Kidney tubule cell (primary cell): ENCODE results near the gene DVL2.
A peak's percentile ranks its signal among the peaks of the same experiment; 100 is the strongest.
"Not testable (repeated sequence)": the region's sequence is repeated elsewhere in the genome, so short reads cannot be mapped to it uniquely, and the experiment has no call there.

Source experiments
- DNase-seq: peaks from one replicate; pipeline ENCODE4 v3.0.0-alpha.2; 2018; ENCODE audit warnings: low spot score

DVL2 gene

GRCh38 chr17:7256766-7257456 lies 22.6 kb upstream of the DVL2 start:
- no peak for DNase-seq

GRCh38 chr17:7254511-7254910 lies 20.2 kb upstream of the DVL2 start:
- DNase-seq = no peak

GRCh38 chr17:7253082-7253481 lies 18.8 kb upstream of the DVL2 start:
- DNase-seq = no peak

GRCh38 chr17:7252176-7253043 lies 18.1 kb upstream of the DVL2 start, which contains the start of gene ELP5:
ELP5 (plus strand) TSS chr17:7252215; CDS start chr17:7252551, 336 bp downstream.
- peak; percentile 94 for DNase-seq

- peak; percentile 100 for DNase-seq
These were observed 17.4 kb upstream of the DVL2 start, which contains the start of gene CTDNEP1 for GRCh38 chr17:7251661-7252175. CTDNEP1 (minus strand) TSS chr17:7251734; CDS start chr17:7251296, 438 bp downstream.

- DNase-seq = no peak
These were observed 16.6 kb upstream of the DVL2 start for GRCh38 chr17:7250695-7251627.

GRCh38 chr17:7249830-7250229 lies 15.5 kb upstream of the DVL2 start:
- DNase-seq = no peak

- DNase-seq = no peak
These were observed 14.9 kb upstream of the DVL2 start for GRCh38 chr17:7249214-7249613.

GRCh38 chr17:7248796-7249195 lies 14.5 kb upstream of the DVL2 start:
- no peak for DNase-seq

- DNase-seq = no peak
These were observed 12.5 kb upstream of the DVL2 start for GRCh38 chr17:7246779-7247178.

- DNase-seq = not testable (repeated sequence)
These were observed 9.5 kb upstream of the DVL2 start for GRCh38 chr17:7243838-7244237.

GRCh38 chr17:7243453-7243729 lies 9.1 kb upstream of the DVL2 start:
- DNase-seq = no peak

- peak; percentile 96 for DNase-seq
These were observed 8.6 kb upstream of the DVL2 start for GRCh38 chr17:7242717-7243452.

- peak; percentile 87 for DNase-seq
These were observed 7.7 kb upstream of the DVL2 start, which contains the start of gene GABARAP for GRCh38 chr17:7241783-7242716. GABARAP (minus strand) TSS chr17:7242449; CDS start chr17:7242330, 119 bp downstream.

- no peak for DNase-seq
These were observed 6.9 kb upstream of the DVL2 start for GRCh38 chr17:7241090-7241733.

GRCh38 chr17:7240375-7240774 lies 6.1 kb upstream of the DVL2 start:
- no peak for DNase-seq

- peak; percentile 100 for DNase-seq
These were observed 5.0 kb upstream of the DVL2 start, which contains the start of gene PHF23 for GRCh38 chr17:7239091-7240027. PHF23 (minus strand) TSS chr17:7239457; CDS start chr17:7239279, 178 bp downstream.

GRCh38 chr17:7238420-7239090 lies 4.2 kb upstream of the DVL2 start:
- peak; percentile 37 for DNase-seq
